HG02970 (cell line): Measurements from ENCODE around the gene AMOT.

Experiments
- ATAC-seq: cut with Tn5 transposase; IDR thresholded peaks from one replicate; pipeline ENCODE4 v1.9.1; 2021; ENCODE audit warnings: mild to moderate bottlenecking, moderate library complexity, moderate number of reproducible peaks; ENCODE audit not compliant: unreplicated experiment, low FRiP score

AMOT gene

DNA sequence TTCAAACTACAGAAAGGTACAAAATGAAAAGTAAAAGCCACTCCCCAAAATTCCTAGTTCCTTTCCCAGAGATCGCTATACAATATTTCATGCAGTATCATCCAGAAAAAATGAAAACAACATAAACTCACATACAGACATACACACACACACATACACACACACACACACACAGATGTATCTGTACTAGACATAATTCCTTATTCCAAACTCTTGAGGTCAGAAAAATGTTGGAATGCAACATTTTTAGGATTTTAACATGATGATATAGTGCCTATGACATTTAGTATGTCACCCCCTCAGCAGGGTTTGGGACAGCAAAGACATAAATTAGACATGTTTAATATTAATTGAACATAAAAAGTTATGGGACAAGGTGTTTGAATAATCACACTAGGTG is 87.5 kb downstream of the AMOT start:
- ATAC-seq: no peak

DNA sequence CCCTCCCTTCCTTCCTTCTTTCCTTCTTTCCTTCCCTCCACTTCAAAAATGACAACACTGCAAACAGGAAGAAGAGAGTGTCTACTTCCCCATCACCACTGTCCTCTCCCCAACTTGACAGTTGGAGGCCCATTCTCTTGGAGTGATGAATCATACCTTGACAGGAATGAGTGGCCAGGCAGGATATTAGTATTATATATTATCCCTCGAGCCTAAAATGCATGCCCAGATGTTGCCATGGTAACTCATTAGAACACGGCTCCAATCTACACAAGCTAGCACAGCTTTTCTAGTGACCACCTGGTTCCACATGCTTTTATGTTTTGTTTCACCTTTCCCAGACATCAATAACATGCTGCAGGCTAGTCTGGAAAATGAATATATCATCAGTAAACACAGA is 89.6 kb downstream of the AMOT start:
- ATAC-seq: no peak

DNA sequence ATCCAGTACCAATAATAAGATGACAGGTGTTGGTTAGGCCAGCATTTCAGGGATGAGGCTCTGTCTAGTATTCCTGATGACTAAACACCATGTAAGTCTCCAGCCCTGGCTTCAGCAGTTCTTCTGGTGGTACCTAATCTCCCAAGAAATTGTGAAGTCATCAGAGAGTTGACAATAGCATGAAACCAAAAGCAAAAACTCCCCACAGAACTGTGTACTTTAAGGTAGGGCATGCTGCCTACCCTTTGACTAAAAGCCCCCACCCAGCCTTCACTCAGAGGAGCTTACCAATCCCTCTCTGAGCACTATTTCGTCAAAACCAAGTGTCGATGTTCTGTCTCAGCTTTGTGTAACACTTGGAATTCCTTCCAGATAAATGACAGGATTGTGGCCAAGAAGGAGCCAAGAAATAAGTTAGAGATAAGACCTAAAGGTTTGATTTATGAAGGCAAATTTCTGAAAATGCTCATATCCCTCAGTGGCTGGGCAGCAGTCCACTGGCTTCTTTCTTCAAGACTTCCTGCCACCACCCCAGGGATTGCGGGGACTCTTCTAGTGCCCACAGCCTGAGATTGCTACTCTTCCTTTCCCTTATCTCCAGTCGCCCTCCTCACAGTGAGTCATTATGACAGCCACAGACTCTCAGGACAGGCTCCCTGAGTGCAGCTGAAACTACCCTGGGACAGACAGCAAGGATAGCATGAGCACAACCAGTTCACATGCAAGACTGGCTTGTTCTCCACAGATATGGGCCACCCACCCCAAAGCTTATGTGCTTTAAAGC is 93.6 kb downstream of the AMOT start:
- no peak for ATAC-seq

DNA sequence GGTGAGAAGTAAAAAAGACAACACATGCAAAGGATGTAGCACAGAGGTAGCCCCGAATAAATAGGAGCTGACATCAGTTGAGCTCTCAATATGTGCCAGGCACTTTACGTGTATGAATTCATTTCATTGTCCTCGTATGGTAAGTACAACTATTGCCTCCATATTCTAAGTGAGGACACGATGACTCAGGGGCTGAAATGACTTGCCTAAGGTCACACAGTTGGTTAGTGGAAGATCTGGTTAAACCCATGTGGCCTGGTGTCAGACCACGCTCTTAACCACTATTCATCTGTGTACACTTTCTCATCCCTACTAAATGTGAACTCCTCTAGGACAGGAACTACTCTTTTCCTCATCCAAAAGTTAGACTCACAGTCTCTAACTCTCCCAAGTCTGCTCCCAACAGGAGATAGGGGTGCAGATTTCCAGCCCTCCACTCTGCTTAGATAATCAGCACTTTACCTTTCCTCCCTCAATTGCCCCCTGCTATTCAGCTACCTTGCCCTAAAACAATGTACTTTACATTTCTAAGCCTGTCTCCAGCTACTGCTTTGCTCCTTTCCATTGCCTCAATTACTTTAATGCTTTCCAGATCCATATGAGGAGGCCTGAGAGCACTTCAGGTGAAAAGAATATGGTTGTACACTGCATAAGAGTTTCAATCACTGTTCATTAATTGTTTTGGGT is 102.1 kb downstream of the AMOT start:
- no peak for ATAC-seq

DNA sequence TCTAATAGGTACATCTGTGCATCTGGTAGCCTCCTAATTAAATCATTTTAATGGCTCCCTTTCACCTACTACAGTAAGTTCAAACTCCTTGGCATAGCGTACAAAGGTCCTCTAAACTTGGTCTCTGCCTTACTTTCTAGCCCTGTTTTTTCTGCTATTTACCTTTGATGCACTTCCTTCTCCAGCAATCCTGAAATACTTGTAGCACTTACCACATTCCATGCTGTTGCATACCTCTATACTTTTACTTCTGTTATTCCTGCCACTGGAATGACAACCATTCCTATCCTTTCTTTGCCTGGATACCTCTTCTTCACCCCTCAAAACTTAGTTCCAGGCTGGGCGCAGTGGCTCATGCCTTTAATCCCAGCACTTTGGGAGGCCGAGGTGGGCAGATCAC is 104.3 kb downstream of the AMOT start:
- no peak for ATAC-seq

DNA sequence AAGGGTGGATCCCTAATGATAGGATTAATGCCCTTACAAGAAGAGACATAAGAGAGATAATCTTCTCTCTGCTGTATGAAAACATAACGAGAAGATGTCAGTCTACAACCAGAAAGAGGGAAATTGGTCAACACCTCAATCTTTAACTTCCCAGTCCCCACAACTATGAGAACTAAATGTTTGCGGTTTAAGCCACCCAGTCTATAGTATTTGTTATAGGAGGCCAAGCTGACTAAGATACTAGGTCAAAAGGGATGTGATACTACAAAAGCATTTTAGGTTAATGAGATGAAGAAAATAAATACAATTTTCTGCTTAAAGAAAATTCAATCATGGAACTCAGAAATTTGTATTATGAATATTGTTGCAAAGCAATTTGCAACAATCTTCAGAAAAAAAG is 105.5 kb downstream of the AMOT start:
- ATAC-seq: no peak

DNA sequence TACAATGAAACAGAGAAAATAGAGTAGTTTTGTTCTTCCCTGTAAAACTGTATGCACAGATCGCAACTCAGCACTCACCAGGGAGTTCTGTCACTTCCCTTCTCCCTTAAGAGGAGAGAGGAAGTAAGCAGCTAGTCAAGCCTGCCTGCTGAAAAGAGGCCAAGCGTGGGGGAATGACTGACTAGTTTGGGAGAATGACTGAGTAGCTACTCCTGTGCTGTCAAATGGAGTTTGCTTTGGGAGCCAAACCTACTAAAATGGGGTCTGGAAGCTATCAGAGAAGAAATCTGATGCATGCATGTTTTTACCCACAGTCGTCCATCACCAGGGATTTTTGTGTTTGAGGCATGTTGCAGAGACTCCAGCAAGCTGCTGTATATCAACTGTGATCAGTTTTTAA is 106.3 kb downstream of the AMOT start:
- no peak for ATAC-seq

DNA sequence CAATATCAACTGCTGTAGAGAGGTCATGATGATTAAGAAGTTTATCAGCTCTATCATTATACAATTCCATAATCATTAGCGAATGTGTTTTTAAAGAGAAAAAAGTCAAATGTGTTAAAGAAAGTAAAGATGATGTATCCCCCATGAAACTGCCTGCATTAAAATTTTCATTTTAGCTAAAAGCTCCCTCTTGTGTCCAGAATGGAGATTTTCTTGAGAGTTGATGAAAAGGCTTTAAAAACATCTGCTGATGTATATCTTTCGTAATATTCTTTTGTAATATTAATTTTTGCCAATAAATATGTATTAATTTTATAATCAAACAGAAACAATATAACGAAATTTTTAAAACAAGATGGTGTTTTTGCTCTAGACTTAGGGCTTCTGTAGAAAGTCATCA is 108.8 kb downstream of the AMOT start:
- no peak for ATAC-seq
